Fibroblast of pulmonary artery (primary cell): ENCODE results near the gene C1QTNF3.

Experiments used
- DNase-seq: peaks from one replicate; pipeline ENCODE4 v3.0.0-alpha.2; 2010; ENCODE audit warnings: low read depth
- H3K4me3 ChIP-seq: replicated peaks from 2 replicates; pipeline ENCODE4 v1.5.1; 2011; ENCODE audit warnings: low read depth, mild to moderate bottlenecking, control low read depth, low read length, moderate library complexity
- CTCF ChIP-seq: IDR thresholded peaks from 2 replicates; pipeline ENCODE4 v1.5.1; 2011; ENCODE audit warnings: mild to moderate bottlenecking, control low read depth, low read length, inconsistent platforms; ENCODE audit errors: missing control alignments

Gene C1QTNF3

DNA sequence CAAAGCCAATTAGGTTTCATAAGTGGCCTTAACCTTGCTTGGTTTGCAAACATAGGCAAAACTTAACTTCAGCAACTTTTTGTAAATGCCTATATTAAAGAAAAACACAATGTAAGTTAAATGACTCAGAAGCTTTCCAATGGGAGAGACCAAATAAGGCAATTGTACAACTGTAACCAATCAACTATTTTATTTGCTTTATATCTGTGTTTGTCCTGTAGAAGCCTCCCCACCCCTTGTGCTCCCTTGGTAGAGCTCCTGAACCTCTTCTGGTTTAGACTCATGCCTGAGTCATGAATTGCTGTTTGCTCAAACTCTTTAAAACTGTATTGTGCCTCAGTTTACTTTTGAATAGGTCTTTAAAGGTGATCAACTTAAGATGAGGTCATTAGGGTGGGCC is 3.0 kb upstream of the C1QTNF3 start:
- H3K4me3 ChIP-seq, result no peak overlapping the region
- no peak for TF ChIP-seq CTCF
- DNase-seq, result peak; percentile 23

DNA sequence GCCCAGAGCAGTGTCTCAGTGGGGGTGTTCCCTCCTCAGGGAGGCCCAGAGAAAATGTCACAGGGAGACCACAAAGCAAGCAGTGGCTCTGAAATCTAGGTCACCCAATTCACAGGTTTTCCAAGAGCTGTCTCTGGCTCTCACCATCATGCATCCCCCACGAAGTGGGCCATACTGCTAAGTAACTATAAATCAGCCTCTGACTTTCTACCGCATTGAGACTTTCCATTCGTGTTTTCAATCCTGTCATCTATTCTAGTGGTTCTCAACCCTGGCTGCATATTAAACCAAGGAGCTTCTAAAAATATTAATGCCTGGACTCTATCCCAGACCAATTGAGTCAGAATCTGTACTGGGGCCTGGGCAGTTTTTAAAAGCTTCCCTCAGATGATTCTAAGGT is 2.0 kb upstream of the C1QTNF3 start:
- no peak for DNase-seq
- no peak for TF ChIP-seq CTCF
- no peak overlapping the region for H3K4me3 ChIP-seq

GRCh38 chr5:34042321-34042720 is 692 bp downstream of the C1QTNF3 start:
- H3K4me3 ChIP-seq, result no peak overlapping the region
- DNase-seq, result no peak
- no peak for TF ChIP-seq CTCF

DNA sequence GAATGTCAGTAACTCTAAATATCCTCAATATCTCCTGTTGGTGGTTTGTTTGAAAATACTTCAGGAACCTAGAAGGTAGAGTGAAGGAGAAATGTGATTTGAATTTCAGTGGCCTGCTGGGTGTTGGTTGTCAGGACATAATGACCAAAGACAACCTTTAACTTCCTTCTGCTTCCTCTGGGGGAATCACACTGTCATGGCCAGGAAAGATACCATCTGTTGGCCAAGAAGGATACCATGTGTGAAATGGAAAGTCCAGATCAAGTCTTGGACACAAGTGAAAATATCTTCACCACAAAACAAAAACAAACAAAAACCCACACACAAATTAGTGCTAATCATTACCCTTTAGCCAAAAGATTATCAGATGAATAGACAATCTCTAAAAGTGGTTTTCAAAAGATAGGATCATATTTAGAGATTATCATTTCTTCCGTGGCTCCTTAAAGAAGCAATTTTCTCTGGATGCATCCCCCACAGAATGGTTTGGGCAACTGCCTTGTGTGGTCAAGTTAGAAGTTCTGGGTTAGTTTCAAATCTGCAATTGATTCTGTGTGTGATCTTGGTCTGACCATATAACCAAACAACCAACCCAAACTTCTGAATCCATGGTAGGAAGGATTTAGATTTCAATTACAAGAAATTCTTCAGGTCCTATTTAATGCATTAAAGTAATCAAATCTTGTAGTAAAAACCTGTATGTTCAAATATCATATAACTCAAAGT is 1.6 kb downstream of the C1QTNF3 start:
- H3K4me3 ChIP-seq, result no peak overlapping the region
- no peak for DNase-seq
- TF ChIP-seq CTCF, result no peak

- no peak overlapping the region for H3K4me3 ChIP-seq
- no peak for DNase-seq
- TF ChIP-seq CTCF, result no peak
Observed at GRCh38 chr5:34040472-34040871, 2.5 kb downstream of the C1QTNF3 start.

DNA sequence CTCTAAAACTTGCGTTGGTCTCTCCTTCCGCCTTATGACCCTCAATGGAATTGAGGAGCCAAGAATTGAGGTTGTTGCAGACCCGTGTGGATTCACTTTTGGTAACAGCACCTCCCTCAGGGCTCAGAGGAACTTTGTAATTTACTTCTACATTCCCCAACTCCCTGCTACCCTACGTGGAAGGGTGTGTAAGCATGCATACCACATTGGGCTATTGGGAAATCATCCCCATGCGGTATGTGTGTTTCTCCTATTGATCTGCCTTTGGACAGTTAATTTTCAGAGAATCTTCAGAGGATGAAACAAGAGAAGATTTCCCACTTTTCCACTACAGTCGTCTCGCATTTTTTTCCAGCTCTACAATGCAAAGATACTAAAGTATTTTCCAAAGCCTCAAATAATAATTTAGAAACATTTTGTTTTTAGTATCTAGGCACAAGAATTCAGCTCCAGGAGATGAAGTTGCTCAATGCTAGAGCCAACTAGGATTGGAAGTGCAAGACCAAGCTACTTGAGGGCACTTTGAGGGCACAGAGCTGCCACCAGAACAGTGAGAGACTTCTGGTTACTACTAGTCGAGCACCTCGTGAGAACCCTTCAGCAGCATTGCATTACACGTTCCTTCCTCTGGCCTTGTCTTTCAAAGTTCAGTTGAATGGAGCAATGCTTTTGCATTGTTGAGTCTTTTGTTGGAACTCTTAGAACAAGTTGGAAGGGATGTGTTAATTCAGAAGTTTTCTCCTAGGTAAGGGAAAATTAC is 3.4 kb downstream of the C1QTNF3 start:
- DNase-seq, result no peak
- no peak overlapping the region for H3K4me3 ChIP-seq
- TF ChIP-seq CTCF, result no peak
